NB4 (cell line): Measurements from ENCODE around the gene IFNLR1.

Source experiments
- DNase-seq: peaks from one replicate; pipeline ENCODE4 v3.0.0; 2010; ENCODE audit warnings: low read depth
- H3K4me3 ChIP-seq: one replicate; pipeline ENCODE4 v1.5.1; 2011; ENCODE audit warnings: mild to moderate bottlenecking, low read depth, low read length, moderate library complexity
- CTCF ChIP-seq: IDR thresholded peaks from one replicate; pipeline ENCODE4 v1.5.1; 2012; ENCODE audit warnings: low read depth, low read length
- MYC ChIP-seq: IDR thresholded peaks from 2 replicates; pipeline ENCODE4 v1.6.1; 2011; ENCODE audit warnings: low read depth, low read length
- POLR2A ChIP-seq: IDR thresholded peaks from 2 replicates; pipeline ENCODE4 v1.6.1; 2011; ENCODE audit warnings: mild to moderate bottlenecking; ENCODE audit not compliant: insufficient read length; ENCODE audit errors: extremely low read depth
- TF ChIP-seq, protein P1 (sequence below): IDR thresholded peaks from 2 replicates; pipeline ENCODE4 v1.6.1; 2011; ENCODE audit warnings: low read depth, low read length

The IFNLR1 gene

DNA sequence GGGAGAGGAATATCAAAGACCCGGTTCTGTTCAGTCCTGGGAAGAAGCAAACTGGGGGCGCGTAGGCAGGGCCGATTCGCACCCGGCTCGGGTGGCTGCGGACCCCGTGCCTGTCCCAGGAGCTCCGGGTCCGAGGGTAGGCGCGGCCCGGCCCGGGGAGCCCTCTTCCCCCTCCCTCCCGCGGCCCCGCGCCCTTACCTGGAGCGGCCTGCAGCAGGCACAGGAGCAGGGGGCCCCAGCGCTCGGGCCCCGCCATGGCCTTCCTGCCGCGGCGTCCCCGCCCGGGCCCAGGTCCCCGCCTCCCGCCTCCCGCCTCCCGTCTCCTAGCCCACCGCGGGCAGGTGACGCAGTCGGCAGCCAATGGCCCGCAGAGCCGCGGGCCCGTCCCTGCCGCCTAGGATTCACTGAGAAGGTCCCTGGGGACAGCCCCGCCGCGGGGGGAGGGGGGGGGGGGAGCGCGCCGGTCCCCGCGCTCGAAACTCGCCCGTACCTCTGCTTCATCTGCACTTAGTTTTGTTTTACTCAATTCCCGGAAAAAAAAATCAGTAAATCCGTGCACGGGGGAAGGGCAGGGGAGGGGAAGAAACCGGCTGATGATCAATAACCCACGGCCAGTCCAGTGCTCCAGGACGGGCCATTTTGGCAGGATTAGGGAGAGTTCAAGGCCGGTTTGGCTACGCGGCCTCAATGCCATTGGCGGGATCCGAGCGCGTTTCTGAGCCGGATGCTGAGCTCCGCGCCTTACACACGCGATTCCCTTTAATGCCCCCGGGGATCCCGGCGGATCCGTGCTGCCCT lies at the start of gene IFNLR1:
IFNLR1 (minus strand) TSS at position 297 of the 798 bp plus-strand sequence; CDS start at position 256, 41 bp downstream.
- no peak for DNase-seq
- TF ChIP-seq POLR2A: no peak
- no peak for TF ChIP-seq MYC
- TF ChIP-seq CTCF: no peak
- TF ChIP-seq, protein P1, sequence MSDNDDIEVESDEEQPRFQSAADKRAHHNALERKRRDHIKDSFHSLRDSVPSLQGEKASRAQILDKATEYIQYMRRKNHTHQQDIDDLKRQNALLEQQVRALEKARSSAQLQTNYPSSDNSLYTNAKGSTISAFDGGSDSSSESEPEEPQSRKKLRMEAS: no peak
- H3K4me3 ChIP-seq: no peak within 1 kb of the TSS

DNA sequence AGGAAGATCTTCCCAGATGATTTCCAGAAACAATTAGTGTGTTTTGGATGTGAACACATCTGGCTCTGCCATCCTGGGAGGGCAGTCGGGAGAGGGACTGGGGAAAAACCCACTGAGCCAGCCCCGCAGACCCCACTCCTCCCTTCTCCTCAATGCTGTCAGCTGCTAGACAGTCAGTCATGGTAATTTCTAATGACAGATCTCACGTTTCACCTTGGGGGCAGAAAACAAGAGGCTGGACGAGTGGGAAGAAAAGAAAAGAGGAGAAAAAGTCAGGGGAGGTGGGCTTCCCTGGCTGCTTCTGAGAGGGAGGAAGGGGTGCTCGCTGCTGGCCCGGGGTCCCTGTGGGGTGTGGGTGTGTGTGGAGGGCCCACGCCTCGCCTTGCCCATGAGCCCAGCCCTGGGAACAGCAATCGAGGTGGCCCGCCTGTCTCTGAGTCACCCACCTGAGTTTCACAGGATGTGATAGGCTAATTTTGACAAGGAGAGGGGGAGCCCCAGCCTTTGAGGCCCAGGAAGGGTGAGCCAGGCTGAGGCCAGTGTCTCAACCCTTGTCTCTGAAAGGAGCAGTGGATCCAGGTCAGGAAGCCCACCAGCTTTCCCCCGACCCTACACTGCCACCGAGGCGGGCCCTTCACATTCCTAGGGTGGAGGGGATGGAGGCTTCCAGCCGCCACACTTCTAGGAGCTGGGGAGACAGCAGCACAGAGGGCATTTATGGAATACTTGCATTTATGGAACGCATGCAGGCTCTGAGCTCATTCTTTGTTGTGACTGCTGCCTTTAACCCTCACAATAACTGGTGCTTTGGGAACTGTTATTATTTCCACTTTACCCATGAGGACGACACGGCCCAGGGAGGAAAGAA lies 49.1 kb upstream of the IFNLR1 start:
- no peak for DNase-seq
- no peak for TF ChIP-seq CTCF
- TF ChIP-seq, protein P1: no peak
- no peak for TF ChIP-seq MYC
- no peak for TF ChIP-seq POLR2A
- no peak overlapping the region for H3K4me3 ChIP-seq

DNA sequence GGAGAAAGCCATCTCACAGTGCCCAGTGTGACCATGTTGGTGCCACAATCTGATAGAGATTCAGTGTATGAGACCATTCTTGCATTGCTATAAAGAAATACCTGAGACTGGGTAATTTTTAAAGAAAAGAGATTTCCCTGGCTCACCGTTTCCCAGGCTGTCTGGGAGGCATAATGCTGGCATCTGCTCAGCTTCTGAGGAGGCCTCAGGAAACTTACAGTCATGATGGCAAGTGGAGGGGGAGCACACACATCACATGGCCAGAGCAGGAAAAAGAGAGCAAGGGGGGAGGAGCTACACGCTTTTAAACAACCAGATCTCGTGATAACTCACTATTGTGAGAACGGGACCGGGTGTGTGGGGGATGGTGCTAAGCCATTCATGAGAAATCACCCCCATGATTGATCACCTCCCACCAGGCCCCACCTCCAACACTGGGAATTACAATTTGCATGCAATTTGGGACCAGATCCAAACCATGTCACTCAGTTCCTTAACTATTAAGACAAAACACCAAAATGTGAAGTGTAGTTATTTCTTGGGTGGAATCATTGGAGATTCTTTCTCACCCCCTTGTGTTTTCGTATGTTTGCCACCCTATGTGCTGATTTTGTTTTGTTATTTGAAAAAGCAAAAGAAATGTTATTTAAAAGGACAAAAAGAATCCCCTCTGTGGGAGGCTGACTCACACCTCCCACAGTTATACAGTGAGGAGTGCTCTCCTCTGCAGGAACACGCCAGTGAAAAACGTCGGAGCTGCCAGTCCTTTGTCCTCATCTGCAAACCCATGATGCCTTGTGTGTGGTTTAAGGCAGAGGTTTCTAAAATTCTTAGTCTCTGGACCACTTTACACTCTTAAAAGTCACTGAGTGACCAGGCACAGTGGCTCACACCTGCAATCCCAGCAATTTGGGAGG lies 46.9 kb upstream of the IFNLR1 start:
- no peak for TF ChIP-seq POLR2A
- no peak for TF ChIP-seq MYC
- no peak for TF ChIP-seq CTCF
- TF ChIP-seq, protein P1: no peak
- H3K4me3 ChIP-seq: no peak overlapping the region
- no peak for DNase-seq

- TF ChIP-seq MYC (no peak), POLR2A (no peak), CTCF (no peak)
- TF ChIP-seq, protein P1: no peak
Measured at GRCh38 chr1:24231701-24232100, 44.6 kb upstream of the IFNLR1 start.

DNA sequence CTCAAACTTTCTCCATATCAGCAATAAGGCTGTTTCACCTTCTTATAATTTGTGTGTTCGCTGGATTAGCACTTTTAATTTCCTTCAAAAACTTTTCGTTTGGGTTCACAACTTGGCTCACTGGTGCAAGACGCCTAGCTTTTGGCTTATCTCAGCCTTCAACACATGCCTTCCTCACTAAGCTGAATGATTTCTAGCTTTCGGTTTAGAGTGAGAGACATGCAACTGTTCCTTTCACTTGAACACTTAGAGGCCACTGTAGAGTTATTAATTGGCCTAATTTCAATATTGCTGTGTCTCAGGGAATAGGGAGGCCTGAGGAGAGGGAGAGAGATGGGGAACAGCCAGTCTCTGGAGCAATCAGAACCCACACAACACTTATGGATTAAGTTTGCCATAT lies 41.2 kb upstream of the IFNLR1 start:
- TF ChIP-seq MYC: no peak
- TF ChIP-seq, protein P1: no peak
- no peak for TF ChIP-seq POLR2A
- no peak for TF ChIP-seq CTCF
- H3K4me3 ChIP-seq: no peak overlapping the region
- no peak for DNase-seq

More at GRCh38 chr1:24231701-24232100, 44.6 kb upstream of the IFNLR1 start:
- no peak overlapping the region for H3K4me3 ChIP-seq
- DNase-seq: no peak
